Activated T-helper 2 cell treated with anti-CD3 and anti-CD28 coated beads, Interferon-gamma antibody, Interleukin-2, Interleukin-4, amounts not matched to agents 10 μg/mL and 5 μg/mL and 100 μg/mL, durations not matched to agents 14 hours and 24 hours and 36 hours (primary cell): ENCODE results near the gene ADGRD2. TPM values are rescaled to one million over a fixed set of nuclear protein-coding genes. Genes with fewer than 3 reads are reported as not detected.

ENCODE experiments used
- DNase-seq: peaks from one replicate; pipeline ENCODE4 v3.0.0; 2021; ENCODE audit warnings: low spot score
- H3K27ac Mint-ChIP-seq: one replicate; pipeline ENCODE4 v1.8.0; 2021; ENCODE audit warnings: mixed read lengths
- H3K27me3 Mint-ChIP-seq: one replicate; pipeline ENCODE4 v1.8.0; 2021; ENCODE audit warnings: low read depth, mixed read lengths
- H3K36me3 Mint-ChIP-seq: one replicate; pipeline ENCODE4 v1.8.0; 2021; ENCODE audit warnings: low read depth, mixed read lengths
- H3K4me1 Mint-ChIP-seq: one replicate; pipeline ENCODE4 v1.8.0; 2021; ENCODE audit warnings: low read depth, mixed read lengths
- H3K4me3 Mint-ChIP-seq: one replicate; pipeline ENCODE4 v1.8.0; 2021; ENCODE audit warnings: low read depth, mild to moderate bottlenecking, moderate library complexity, mixed read lengths
- H3K9me3 Mint-ChIP-seq: one replicate; pipeline ENCODE4 v1.8.0; 2021; ENCODE audit warnings: mixed read lengths
- intact Hi-C: fragments of 100-400 bp; cut with micrococcal nuclease; formaldehyde crosslinking; loops from one replicate; pipeline ENCODE4 v1.15.1; 2023
- total RNA-seq: library from RNA; stranded (reverse); gene quantifications from 2 replicates; pipeline ENCODE4 v1.2.3, GENCODE V29; 2022

The ADGRD2 gene
- total RNA-seq, 1 donor from 2014 or later = not detected

DNA sequence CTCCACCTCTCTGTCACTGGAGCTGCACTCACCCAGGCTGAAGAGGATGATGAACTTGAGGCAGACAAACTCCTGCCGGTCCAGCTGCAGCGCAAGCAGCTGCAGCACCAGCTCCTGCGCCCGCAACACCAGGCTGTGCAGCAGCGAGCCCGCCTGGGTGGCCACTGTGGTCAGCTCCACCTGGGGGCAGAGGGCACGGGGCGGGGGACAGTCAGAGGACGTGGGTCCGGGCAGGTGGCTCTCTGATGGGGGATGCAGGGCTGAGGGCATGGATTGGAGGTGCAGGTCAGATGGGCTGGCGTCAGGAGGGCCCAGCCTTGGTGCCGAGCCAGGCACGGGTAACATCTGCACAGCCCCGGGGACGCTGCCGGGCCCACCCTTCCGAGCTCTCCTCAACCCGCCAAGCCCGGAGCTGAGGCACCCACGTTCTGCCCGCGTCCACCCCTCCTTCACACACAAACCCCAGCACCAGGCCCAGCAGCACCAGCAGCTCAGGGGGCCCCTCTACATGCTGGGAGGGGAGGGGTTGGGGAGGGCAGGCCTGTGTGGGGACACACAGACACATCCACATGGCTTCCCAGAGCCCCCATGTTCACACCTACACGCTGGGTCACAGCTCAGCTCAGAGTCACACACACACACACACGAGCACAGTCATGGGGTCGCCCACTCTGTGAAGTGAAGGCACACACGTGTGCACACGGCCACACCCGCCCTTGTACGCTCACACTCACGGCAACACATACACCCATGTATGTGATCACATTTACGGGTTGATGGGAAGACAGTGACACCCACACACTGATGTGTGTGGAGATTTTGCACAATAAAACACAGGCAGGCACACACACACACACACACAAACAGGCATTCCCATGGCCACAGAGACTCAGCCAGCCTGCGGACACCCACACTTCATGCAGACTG lies 41.1 kb downstream of the ADGRD2 start:
- no peak overlapping the region for H3K27ac Mint-ChIP-seq
- peaks cover 4% of the 10 kb centered on the region for H3K4me1 Mint-ChIP-seq
- DNase-seq = no peak
- H3K4me3 Mint-ChIP-seq = no peak overlapping the region
- intact Hi-C loops = no loop called here
- H3K36me3 Mint-ChIP-seq = no peaks in the 10 kb centered on the region
- no peaks in the 10 kb centered on the region for H3K27me3 Mint-ChIP-seq
- H3K9me3 Mint-ChIP-seq = no peaks in the 10 kb centered on the region

- no peaks in the 10 kb centered on the region for H3K36me3 Mint-ChIP-seq
- intact Hi-C loops = no loop called here
- no peaks in the 10 kb centered on the region for H3K9me3 Mint-ChIP-seq
- no peak overlapping the region for H3K4me3 Mint-ChIP-seq
- H3K27ac Mint-ChIP-seq = no peak overlapping the region
- peaks cover 4% of the 10 kb centered on the region for H3K4me1 Mint-ChIP-seq
- no peak for DNase-seq
- no peaks in the 10 kb centered on the region for H3K27me3 Mint-ChIP-seq
These were observed 42.6 kb downstream of the ADGRD2 start for GRCh38 chr9:124492818-124493217.

GRCh38 chr9:124493218-124493617 lies 43.0 kb downstream of the ADGRD2 start:
- H3K4me3 Mint-ChIP-seq = no peak overlapping the region
- H3K27ac Mint-ChIP-seq = no peak overlapping the region
- H3K4me1 Mint-ChIP-seq = peaks cover 4% of the 10 kb centered on the region
- no peaks in the 10 kb centered on the region for H3K27me3 Mint-ChIP-seq
- intact Hi-C loops = no loop called here
- DNase-seq = no peak
- no peaks in the 10 kb centered on the region for H3K36me3 Mint-ChIP-seq
- H3K9me3 Mint-ChIP-seq = no peaks in the 10 kb centered on the region

- no peak for DNase-seq
- intact Hi-C loops = no loop called here
- Mint-ChIP-seq H3K4me3 (no peak overlapping the region), H3K4me1 (peaks cover 4% of the 10 kb centered on the region), H3K27ac (no peak overlapping the region), H3K36me3 (no peaks in the 10 kb centered on the region), H3K27me3 (no peaks in the 10 kb centered on the region), H3K9me3 (no peaks in the 10 kb centered on the region)
These were observed 43.7 kb downstream of the ADGRD2 start for GRCh38 chr9:124493794-124494479.

- intact Hi-C loops = no loop called here
- Mint-ChIP-seq H3K36me3 (no peaks in the 10 kb centered on the region), H3K4me1 (peaks cover 9% of the 10 kb centered on the region), H3K27ac (no peak overlapping the region), H3K27me3 (peaks cover 2% of the 10 kb centered on the region), H3K9me3 (no peaks in the 10 kb centered on the region), H3K4me3 (no peak overlapping the region)
- DNase-seq = no peak
These were observed 45.1 kb downstream of the ADGRD2 start for GRCh38 chr9:124495126-124496074.

GRCh38 chr9:124496075-124496449 lies 45.8 kb downstream of the ADGRD2 start:
- DNase-seq = no peak
- Mint-ChIP-seq H3K9me3 (no peaks in the 10 kb centered on the region), H3K27ac (no peak overlapping the region), H3K4me1 (peaks cover 9% of the 10 kb centered on the region), H3K36me3 (no peaks in the 10 kb centered on the region), H3K4me3 (no peak overlapping the region), H3K27me3 (peaks cover 2% of the 10 kb centered on the region)
- intact Hi-C loops = no loop called here

- Mint-ChIP-seq H3K9me3 (no peaks in the 10 kb centered on the region), H3K27ac (no peak overlapping the region), H3K36me3 (no peaks in the 10 kb centered on the region), H3K4me1 (peaks cover 9% of the 10 kb centered on the region), H3K27me3 (peaks cover 2% of the 10 kb centered on the region), H3K4me3 (no peak overlapping the region)
- intact Hi-C loops = no loop called here
- no peak for DNase-seq
These were observed 46.2 kb downstream of the ADGRD2 start for GRCh38 chr9:124496463-124496862.

- peaks cover 9% of the 10 kb centered on the region for H3K4me1 Mint-ChIP-seq
- H3K36me3 Mint-ChIP-seq = no peaks in the 10 kb centered on the region
- no peak overlapping the region for H3K27ac Mint-ChIP-seq
- H3K9me3 Mint-ChIP-seq = no peaks in the 10 kb centered on the region
- intact Hi-C loops = no loop called here
- peaks cover 5% of the 10 kb centered on the region for H3K27me3 Mint-ChIP-seq
- no peak overlapping the region for H3K4me3 Mint-ChIP-seq
- no peak for DNase-seq
These were observed 47.2 kb downstream of the ADGRD2 start for GRCh38 chr9:124497441-124497840.

DNA sequence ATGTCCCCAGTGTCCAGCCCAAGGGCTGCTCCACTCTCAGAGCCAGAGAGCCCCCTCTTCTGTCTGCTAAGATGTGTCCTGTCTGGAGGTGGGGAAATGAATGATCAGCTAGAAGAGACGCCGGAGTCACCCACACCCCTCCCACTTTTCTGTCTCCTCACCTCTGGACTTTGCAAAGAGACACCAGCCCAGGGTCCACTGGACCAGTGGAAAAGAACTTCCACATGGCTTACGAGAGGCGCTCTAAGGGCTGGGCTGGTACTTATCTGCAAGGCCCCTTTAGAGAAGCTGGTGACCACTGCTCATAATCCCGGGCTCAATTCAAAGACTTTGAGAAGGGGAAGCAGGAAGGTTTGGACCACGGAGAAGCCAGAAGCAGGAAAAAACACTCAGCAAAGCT lies 47.8 kb downstream of the ADGRD2 start:
- no peak overlapping the region for H3K4me3 Mint-ChIP-seq
- H3K27ac Mint-ChIP-seq = no peak overlapping the region
- intact Hi-C loops = no loop called here
- peaks cover 9% of the 10 kb centered on the region for H3K4me1 Mint-ChIP-seq
- H3K27me3 Mint-ChIP-seq = peaks cover 8% of the 10 kb centered on the region
- H3K9me3 Mint-ChIP-seq = no peaks in the 10 kb centered on the region
- no peak for DNase-seq
- no peaks in the 10 kb centered on the region for H3K36me3 Mint-ChIP-seq

DNA sequence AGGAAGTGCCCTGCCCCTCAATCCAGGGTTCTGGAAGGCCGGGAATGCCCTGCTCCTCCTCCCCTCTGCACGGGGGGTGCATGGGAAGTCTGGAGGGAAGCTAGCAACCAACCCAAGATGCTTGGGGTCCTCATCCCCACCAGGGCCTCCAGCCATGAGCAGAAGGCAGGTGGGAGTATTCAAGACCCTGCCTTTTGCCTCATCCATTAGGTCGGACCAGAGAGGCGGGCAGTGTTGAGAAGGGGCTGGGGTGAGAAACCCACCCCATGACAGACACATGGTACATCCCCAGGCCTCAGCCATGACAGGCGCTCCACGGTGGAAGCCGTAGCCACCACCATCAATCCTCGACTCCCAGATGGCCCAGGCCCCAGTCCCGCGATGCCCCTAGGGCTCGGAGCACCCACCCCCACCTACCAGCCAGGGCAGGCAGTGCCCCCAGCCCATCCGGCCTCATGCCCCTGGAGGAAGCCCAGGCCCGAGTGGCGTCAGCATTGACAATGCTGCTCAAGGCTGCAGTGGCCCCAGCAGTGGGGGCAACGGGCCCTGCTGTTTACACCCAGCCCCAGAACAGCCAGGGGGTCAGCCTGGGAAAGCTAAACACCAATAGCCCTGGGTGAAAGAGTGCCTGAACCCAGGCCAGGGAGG lies 48.4 kb downstream of the ADGRD2 start:
- H3K27ac Mint-ChIP-seq = no peak overlapping the region
- no peak for DNase-seq
- H3K4me3 Mint-ChIP-seq = no peak overlapping the region
- H3K4me1 Mint-ChIP-seq = peaks cover 9% of the 10 kb centered on the region
- no peaks in the 10 kb centered on the region for H3K36me3 Mint-ChIP-seq
- H3K9me3 Mint-ChIP-seq = no peaks in the 10 kb centered on the region
- intact Hi-C loops = no loop called here
- peaks cover 11% of the 10 kb centered on the region for H3K27me3 Mint-ChIP-seq

DNA sequence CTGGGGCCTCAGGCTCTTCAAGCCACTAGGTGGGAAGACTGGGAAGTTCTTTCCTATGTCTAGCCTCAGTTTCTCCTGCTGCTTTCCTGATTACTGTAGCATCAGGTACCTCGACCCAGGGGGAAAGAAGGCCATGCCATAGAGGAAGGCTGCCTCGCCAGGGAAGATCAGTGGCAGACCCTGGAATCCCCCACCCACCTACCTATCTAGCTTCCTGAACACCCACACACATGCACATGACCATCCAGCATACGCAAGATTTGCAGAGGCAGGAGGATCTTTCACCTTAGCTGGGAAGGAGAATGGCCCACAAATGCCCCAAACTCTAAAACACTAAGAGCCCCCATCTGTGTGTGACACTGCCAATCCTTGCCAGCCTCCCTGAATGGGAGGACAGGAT lies 49.0 kb downstream of the ADGRD2 start:
- Mint-ChIP-seq H3K4me1 (peaks cover 13% of the 10 kb centered on the region), H3K4me3 (no peak overlapping the region), H3K36me3 (peaks cover 3% of the 10 kb centered on the region), H3K27ac (no peak overlapping the region), H3K9me3 (no peaks in the 10 kb centered on the region), H3K27me3 (peaks cover 16% of the 10 kb centered on the region)
- intact Hi-C loops = no loop called here
- DNase-seq = no peak
